Measurements from ENCODE around the gene TMEM221. TPM values are rescaled to one million over a fixed set of nuclear protein-coding genes. Genes with fewer than 3 reads are reported as not detected.

The TMEM221 gene
- total and polyA plus RNA-seq, 9 of the 15 experiments (the other 6 are each of a cell fraction or from before 2014, with no cell fraction given) = 0.06 to 0.35 TPM; not detected in 7

- TF ChIP-seq FOSL1 (tag; conservative IDR thresholded peaks at IDR 0.05) = no peak
- peak in 1 of 3 experiments; percentile 53 for TF ChIP-seq YY1 (IDR thresholded peaks at IDR 0.05; ENCODE audit: borderline replicate concordance in 1 of 3, control insufficient read depth in 1 of 3, extremely low read depth in 1 of 3, insufficient read depth in 3 of 3, insufficient read length in 1 of 3, insufficient replicate concordance in 2 of 3, low read depth in 1 of 3, low read length in 2 of 3)
- no peak for TF ChIP-seq CCNT2 (IDR thresholded peaks at IDR 0.05; ENCODE audit: borderline replicate concordance, extremely low read depth, insufficient read length, low read depth, low read length)
- TF ChIP-seq ZC3H8 (IDR thresholded peaks at IDR 0.05) = peak; percentile 48; the same call in 1 of the 2 replicates
- TF ChIP-seq ZBED1 (IDR thresholded peaks at IDR 0.05) = no peak
- TF ChIP-seq SAFB2 (IDR thresholded peaks at IDR 0.05; ENCODE audit: borderline replicate concordance, low read depth, low read length, severe bottlenecking) = no peak
- TF ChIP-seq CREBBP (IDR thresholded peaks at IDR 0.05; ENCODE audit: low read depth, low read length) = no peak
- TF ChIP-seq KLF13 (tag; IDR thresholded peaks at IDR 0.05; ENCODE audit: borderline replicate concordance, low read depth) = no peak
- TF ChIP-seq KDM4B (IDR thresholded peaks at IDR 0.05; ENCODE audit: borderline replicate concordance in 2 of 2, low read depth in 1 of 2) = no peak
- peak; percentile 87 for TF ChIP-seq ADNP (tag; IDR thresholded peaks at IDR 0.05)
- TF ChIP-seq ZBTB26 (CRISPR knock-in tag; IDR thresholded peaks at IDR 0.05) = peak; percentile 83; the same call in 1 of the 2 replicates
- TF ChIP-seq DDX20 (tag; IDR thresholded peaks at IDR 0.05; ENCODE audit: low read depth) = no peak
- TF ChIP-seq ZNF699 (CRISPR knock-in tag; IDR thresholded peaks at IDR 0.05; ENCODE audit: insufficient replicate concordance) = no peak
- no peak for TF ChIP-seq TSHZ1 (CRISPR knock-in tag; IDR thresholded peaks at IDR 0.05)
- no peak for TF ChIP-seq ELK3 (CRISPR knock-in tag; IDR thresholded peaks at IDR 0.05)
- no peak for TF ChIP-seq PRMT5 (CRISPR knock-in tag; IDR thresholded peaks at IDR 0.05)
These were observed 53.5 kb downstream of the TMEM221 start (continued) for GRCh38 chr19:17394891-17395415.

All from K562 (cell line).